Measurements from ENCODE around the gene OR51A2.

Gene OR51A2

DNA sequence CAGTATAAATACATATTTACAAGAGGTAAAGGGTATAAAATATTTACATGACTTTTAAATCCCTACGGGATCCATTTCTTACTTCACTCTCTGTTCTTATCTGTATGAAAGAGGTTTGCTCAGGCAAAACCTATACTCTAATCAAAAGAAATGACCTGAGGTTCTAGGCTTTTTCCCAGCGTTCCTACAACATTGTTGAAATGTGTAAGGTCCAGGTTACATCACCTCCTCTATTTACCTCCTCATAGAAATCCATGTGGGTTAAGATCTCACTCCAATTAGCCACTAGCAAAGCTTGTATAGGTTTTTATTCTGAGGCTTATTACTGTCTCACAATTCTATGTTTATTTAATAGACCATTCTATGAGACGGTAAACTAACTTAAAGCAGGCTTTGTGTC is 27.2 kb upstream of the OR51A2 start:
- ChIA-PET CTCF (interaction anchor here (0.7 kb wide), 1 partner anchor 346 kb away, joined by 3 read pairs; the partner anchor contains the start of gene OR51D1), POLR2A (no interaction called here)
- Histone ChIP-seq H3K4me1 (ENCODE audit: control insufficient read depth, insufficient read depth, low read length) (no peaks in the 10 kb centered on the region), H3K4me3 (ENCODE audit: low read depth, low read length) (no peak overlapping the region), H3K36me3 (ENCODE audit: control insufficient read depth in 2 of 2, insufficient read depth in 1 of 2, low read length in 2 of 2) (no peaks in the 10 kb centered on the region), H3K27ac (ENCODE audit: extremely low read depth, low read depth, low read length) (no peak overlapping the region), H3K9me3 (ENCODE audit: control insufficient read depth, insufficient read depth, low read depth, low read length) (no peaks in the 10 kb centered on the region)
- TF ChIP-seq, protein P1, sequence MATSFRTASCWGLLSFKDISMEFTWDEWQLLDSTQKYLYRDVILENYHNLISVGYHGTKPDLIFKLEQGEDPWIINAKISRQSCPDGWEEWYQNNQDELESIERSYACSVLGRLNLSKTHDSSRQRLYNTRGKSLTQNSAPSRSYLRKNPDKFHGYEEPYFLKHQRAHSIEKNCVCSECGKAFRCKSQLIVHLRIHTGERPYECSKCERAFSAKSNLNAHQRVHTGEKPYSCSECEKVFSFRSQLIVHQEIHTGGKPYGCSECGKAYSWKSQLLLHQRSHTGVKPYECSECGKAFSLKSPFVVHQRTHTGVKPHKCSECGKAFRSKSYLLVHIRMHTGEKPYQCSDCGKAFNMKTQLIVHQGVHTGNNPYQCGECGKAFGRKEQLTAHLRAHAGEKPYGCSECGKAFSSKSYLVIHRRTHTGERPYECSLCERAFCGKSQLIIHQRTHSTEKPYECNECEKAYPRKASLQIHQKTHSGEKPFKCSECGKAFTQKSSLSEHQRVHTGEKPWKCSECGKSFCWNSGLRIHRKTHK (tag by site-specific recombination; IDR thresholded peaks at IDR 0.05): no peak
- TF ChIP-seq YY2 (tag by site-specific recombination; IDR thresholded peaks at IDR 0.05) (no peak), ZNF560 (tag by site-specific recombination; IDR thresholded peaks at IDR 0.05; ENCODE audit: borderline replicate concordance) (no peak), ZNF514 (tag by site-specific recombination; IDR thresholded peaks at IDR 0.05) (no peak), KLF10 (tag by site-specific recombination; IDR thresholded peaks at IDR 0.05) (no peak), ZNF341 (tag by site-specific recombination; IDR thresholded peaks at IDR 0.05; ENCODE audit: low read depth) (no peak), ZBTB21 (tag by site-specific recombination; IDR thresholded peaks at IDR 0.05) (no peak), SALL2 (tag by site-specific recombination; IDR thresholded peaks at IDR 0.05; ENCODE audit: borderline replicate concordance) (no peak), HOXC10 (CRISPR knock-in tag; IDR thresholded peaks at IDR 0.05) (no peak)

DNA sequence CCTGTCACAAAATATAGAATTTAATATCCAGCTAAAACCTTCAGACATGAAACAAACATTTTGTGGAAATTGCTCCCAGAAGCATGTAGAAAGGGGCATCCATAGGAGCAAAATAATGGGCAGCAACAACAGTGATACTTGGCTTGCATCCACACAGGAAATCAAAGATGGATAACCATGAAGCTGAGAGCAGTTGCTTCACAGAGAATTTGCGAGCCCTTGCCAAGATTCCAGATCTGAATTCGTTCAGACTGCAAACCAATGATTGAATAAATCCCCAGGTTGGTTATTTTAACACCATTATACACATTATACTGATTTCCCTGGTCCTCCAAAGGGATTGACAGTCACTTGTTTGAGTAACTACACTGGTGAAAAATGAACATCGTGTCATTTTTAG is 23.5 kb upstream of the OR51A2 start:
- TF ChIP-seq ZNF311 (tag by site-specific recombination; IDR thresholded peaks at IDR 0.05; ENCODE audit: borderline replicate concordance): no peak
- no peaks in the 10 kb centered on the region for H3K36me3 ChIP-seq (ENCODE audit: control insufficient read depth in 2 of 2, insufficient read depth in 1 of 2, low read length in 2 of 2)
- H3K9me3 ChIP-seq (ENCODE audit: control insufficient read depth, insufficient read depth, low read depth, low read length): no peaks in the 10 kb centered on the region
- no peak overlapping the region for H3K4me3 ChIP-seq (ENCODE audit: low read depth, low read length)
- POLR2A ChIA-PET: no interaction called here
- CTCF ChIA-PET: no interaction called here
- no peak overlapping the region for H3K27ac ChIP-seq (ENCODE audit: extremely low read depth, low read depth, low read length)
- H3K4me1 ChIP-seq (ENCODE audit: control insufficient read depth, insufficient read depth, low read length): no peaks in the 10 kb centered on the region

DNA sequence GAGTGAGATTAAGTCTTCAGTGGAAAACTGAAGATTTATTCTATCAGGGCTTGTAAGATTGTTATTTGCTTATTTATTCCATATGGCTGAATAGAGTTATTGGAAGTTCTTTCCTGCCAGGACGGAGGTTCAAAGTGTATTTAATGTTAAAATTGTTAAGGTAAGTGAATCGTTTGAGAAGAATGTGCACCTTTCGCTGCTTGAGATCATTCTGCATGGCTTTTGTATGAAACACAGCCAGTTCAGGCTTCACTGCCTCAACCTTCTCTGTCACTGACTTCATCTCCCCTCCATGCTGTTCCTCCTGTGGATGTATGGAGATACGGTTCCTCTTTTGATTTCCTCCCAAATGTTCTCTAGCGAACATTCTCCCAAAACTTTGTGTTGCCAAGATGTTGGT is 19.9 kb upstream of the OR51A2 start:
- Histone ChIP-seq H3K9me3 (ENCODE audit: control insufficient read depth, insufficient read depth, low read depth, low read length) (no peaks in the 10 kb centered on the region), H3K27ac (ENCODE audit: extremely low read depth, low read depth, low read length) (no peak overlapping the region), H3K36me3 (ENCODE audit: control insufficient read depth in 2 of 2, insufficient read depth in 1 of 2, low read length in 2 of 2) (no peaks in the 10 kb centered on the region), H3K4me3 (ENCODE audit: low read depth, low read length) (no peak overlapping the region), H3K4me1 (ENCODE audit: control insufficient read depth, insufficient read depth, low read length) (no peaks in the 10 kb centered on the region)
- ChIA-PET CTCF (no interaction called here), POLR2A (no interaction called here)
- TF ChIP-seq ZBTB17 (tag by site-specific recombination; IDR thresholded peaks at IDR 0.05): no peak
- TF ChIP-seq, protein P2, sequence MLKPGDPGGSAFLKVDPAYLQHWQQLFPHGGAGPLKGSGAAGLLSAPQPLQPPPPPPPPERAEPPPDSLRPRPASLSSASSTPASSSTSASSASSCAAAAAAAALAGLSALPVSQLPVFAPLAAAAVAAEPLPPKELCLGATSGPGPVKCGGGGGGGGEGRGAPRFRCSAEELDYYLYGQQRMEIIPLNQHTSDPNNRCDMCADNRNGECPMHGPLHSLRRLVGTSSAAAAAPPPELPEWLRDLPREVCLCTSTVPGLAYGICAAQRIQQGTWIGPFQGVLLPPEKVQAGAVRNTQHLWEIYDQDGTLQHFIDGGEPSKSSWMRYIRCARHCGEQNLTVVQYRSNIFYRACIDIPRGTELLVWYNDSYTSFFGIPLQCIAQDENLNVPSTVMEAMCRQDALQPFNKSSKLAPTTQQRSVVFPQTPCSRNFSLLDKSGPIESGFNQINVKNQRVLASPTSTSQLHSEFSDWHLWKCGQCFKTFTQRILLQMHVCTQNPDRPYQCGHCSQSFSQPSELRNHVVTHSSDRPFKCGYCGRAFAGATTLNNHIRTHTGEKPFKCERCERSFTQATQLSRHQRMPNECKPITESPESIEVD (tag by site-specific recombination; IDR thresholded peaks at IDR 0.05): no peak

DNA sequence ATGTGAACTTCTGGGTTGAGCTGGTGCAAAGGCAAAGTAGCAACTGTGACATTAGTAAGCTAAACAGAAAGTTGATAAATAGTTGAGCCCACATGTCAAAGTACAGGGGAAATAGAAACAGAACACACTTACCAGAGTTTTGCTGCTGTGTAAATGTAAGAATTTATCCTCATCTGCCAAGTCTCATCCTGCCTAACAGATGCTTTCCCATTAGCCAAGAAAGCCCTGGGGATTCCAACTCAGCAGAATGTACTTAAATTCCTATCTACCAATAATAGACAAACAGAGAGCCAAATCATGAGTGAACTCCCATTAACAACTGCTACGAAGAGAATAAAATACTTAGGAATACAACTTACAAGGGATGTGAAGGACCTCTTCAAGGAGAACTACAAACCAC is 7.3 kb upstream of the OR51A2 start:
- H3K9me3 ChIP-seq (ENCODE audit: control insufficient read depth, insufficient read depth, low read depth, low read length): no peaks in the 10 kb centered on the region
- no peak overlapping the region for H3K27ac ChIP-seq (ENCODE audit: extremely low read depth, low read depth, low read length)
- H3K4me3 ChIP-seq (ENCODE audit: low read depth, low read length): no peak overlapping the region
- H3K4me1 ChIP-seq (ENCODE audit: control insufficient read depth, insufficient read depth, low read length): no peaks in the 10 kb centered on the region
- CTCF ChIA-PET: interaction anchor here (0.7 kb wide), 1 partner anchor 134 kb away, joined by 3 read pairs; no protein-coding TSS in a partner anchor
- TF ChIP-seq, protein P3, sequence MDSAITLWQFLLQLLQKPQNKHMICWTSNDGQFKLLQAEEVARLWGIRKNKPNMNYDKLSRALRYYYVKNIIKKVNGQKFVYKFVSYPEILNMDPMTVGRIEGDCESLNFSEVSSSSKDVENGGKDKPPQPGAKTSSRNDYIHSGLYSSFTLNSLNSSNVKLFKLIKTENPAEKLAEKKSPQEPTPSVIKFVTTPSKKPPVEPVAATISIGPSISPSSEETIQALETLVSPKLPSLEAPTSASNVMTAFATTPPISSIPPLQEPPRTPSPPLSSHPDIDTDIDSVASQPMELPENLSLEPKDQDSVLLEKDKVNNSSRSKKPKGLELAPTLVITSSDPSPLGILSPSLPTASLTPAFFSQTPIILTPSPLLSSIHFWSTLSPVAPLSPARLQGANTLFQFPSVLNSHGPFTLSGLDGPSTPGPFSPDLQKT (IDR thresholded peaks at IDR 0.05; ENCODE audit: borderline replicate concordance, low read depth, low read length): no peak
- TF ChIP-seq, protein P4, sequence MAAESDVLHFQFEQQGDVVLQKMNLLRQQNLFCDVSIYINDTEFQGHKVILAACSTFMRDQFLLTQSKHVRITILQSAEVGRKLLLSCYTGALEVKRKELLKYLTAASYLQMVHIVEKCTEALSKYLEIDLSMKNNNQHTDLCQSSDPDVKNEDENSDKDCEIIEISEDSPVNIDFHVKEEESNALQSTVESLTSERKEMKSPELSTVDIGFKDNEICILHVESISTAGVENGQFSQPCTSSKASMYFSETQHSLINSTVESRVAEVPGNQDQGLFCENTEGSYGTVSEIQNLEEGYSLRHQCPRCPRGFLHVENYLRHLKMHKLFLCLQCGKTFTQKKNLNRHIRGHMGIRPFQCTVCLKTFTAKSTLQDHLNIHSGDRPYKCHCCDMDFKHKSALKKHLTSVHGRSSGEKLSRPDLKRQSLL (tag by site-specific recombination; IDR thresholded peaks at IDR 0.05): no peak
- TF ChIP-seq SP3 (tag by site-specific recombination; IDR thresholded peaks at IDR 0.05) (no peak), YY1 (tag by site-specific recombination; IDR thresholded peaks at IDR 0.05) (no peak), ZFP37 (tag by site-specific recombination; IDR thresholded peaks at IDR 0.05) (no peak)
- POLR2A ChIA-PET: no interaction called here
- no peaks in the 10 kb centered on the region for H3K36me3 ChIP-seq (ENCODE audit: control insufficient read depth in 2 of 2, insufficient read depth in 1 of 2, low read length in 2 of 2)
